B cell (primary cell): ENCODE data around the gene UBR1.
"Not testable (repeated sequence)": the region's sequence is repeated elsewhere in the genome, so short reads cannot be mapped to it uniquely, and the experiment has no call there.

Source experiments
- CTCF ChIP-seq: fragments of 200-600 bp; IDR thresholded peaks from one replicate; pipeline ENCODE4 v1.8.0; 2022; ENCODE audit warnings: antibody characterized with exemption, mild to moderate bottlenecking
- EZH2 ChIP-seq: IDR thresholded peaks from 2 replicates; pipeline ENCODE4 v1.6.1; 2012; ENCODE audit warnings: borderline replicate concordance, low read depth, mild to moderate bottlenecking, moderate library complexity, low read length; ENCODE audit not compliant: insufficient read depth, poor library complexity, severe bottlenecking

DNA sequence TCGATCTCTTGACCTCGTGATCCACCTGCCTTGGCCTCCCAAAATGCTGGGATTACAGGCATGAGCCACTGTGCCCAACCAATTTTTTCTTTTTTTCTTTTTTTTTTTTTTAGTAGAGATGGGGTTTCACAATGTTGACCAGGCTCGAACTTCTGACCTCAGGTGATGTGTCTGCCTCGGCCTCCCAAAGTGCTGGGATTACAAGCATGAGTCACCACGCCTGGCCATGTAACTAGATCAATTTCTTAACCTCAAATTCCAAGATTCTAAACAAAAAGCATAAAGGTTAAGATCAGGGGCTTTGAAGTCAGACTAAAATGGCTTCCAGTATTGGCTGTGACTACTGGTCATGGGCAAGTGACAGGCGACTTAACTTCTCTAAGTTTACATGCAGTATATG is 126.7 kb downstream of the UBR1 start:
- TF ChIP-seq CTCF, EZH2: not testable (repeated sequence)
